HS-5 (cell line): ENCODE results near the gene MYADML2.
"Not testable (repeated sequence)": the region's sequence is repeated elsewhere in the genome, so short reads cannot be mapped to it uniquely, and the experiment has no call there.

Experiments used
- DNase-seq: peaks from one replicate; pipeline ENCODE4 v3.0.0-alpha.2; 2012; ENCODE audit warnings: low read depth

Gene MYADML2

GRCh38 chr17:81947189-81947588 is at the start of gene MYADML2:
Gene MYADML2 (minus strand): TSS chr17:81947233. CDS start chr17:81941741, 5,492 bp downstream.
- no peak for DNase-seq

GRCh38 chr17:81996232-81996756 is 49.3 kb upstream of the MYADML2 start:
- DNase-seq: no peak

- DNase-seq: no peak
Measured at GRCh38 chr17:81995463-81996231, 48.6 kb upstream of the MYADML2 start.

GRCh38 chr17:81994593-81995462 is 47.8 kb upstream of the MYADML2 start:
- no peak for DNase-seq

- no peak for DNase-seq
Measured at GRCh38 chr17:81993729-81994592, 46.9 kb upstream of the MYADML2 start.

GRCh38 chr17:81992306-81993102 is 45.5 kb upstream of the MYADML2 start:
- no peak for DNase-seq

GRCh38 chr17:81991684-81992305 is 44.8 kb upstream of the MYADML2 start:
- DNase-seq: no peak

- DNase-seq: no peak
Measured at GRCh38 chr17:81990836-81991683, 44.0 kb upstream of the MYADML2 start.

GRCh38 chr17:81987161-81987770 is 40.2 kb upstream of the MYADML2 start:
- no peak for DNase-seq

GRCh38 chr17:81986606-81987005 is 39.6 kb upstream of the MYADML2 start:
- no peak for DNase-seq

GRCh38 chr17:81984773-81985410 is 37.9 kb upstream of the MYADML2 start:
- DNase-seq: no peak

- no peak for DNase-seq
Measured at GRCh38 chr17:81983639-81984373, 36.8 kb upstream of the MYADML2 start.

GRCh38 chr17:81983011-81983638 is 36.1 kb upstream of the MYADML2 start:
- DNase-seq: no peak

GRCh38 chr17:81981511-81981910 is 34.5 kb upstream of the MYADML2 start:
- not testable (repeated sequence) for DNase-seq

GRCh38 chr17:81980707-81981343 is 33.8 kb upstream of the MYADML2 start:
- no peak for DNase-seq

GRCh38 chr17:81980122-81980521 is 33.1 kb upstream of the MYADML2 start:
- no peak for DNase-seq
